NB4 (cell line): ENCODE measurements around the gene ARHGEF17.

Experiments
- CTCF ChIP-seq: IDR thresholded peaks from one replicate; pipeline ENCODE4 v1.5.1; 2012; ENCODE audit warnings: low read depth, low read length
- MAX ChIP-seq: IDR thresholded peaks from 2 replicates; pipeline ENCODE4 v1.6.1; 2011; ENCODE audit warnings: low read depth, low read length
- MYC ChIP-seq: IDR thresholded peaks from 2 replicates; pipeline ENCODE4 v1.6.1; 2011; ENCODE audit warnings: low read depth, low read length
- POLR2A ChIP-seq: IDR thresholded peaks from 2 replicates; pipeline ENCODE4 v1.6.1; 2011; ENCODE audit warnings: mild to moderate bottlenecking; ENCODE audit not compliant: insufficient read length; ENCODE audit errors: extremely low read depth

GRCh38 chr11:73306069-73306841 lies 1.8 kb upstream of the ARHGEF17 start:
- no peak for TF ChIP-seq CTCF
- TF ChIP-seq MAX, result no peak
- no peak for TF ChIP-seq POLR2A
- no peak for TF ChIP-seq MYC
